Measurements from ENCODE around the gene CRIM1.

The CRIM1 gene

GRCh38 chr2:36462311-36462935 is 106.8 kb downstream of the CRIM1 start:
- no peak for DNase-seq

DNA sequence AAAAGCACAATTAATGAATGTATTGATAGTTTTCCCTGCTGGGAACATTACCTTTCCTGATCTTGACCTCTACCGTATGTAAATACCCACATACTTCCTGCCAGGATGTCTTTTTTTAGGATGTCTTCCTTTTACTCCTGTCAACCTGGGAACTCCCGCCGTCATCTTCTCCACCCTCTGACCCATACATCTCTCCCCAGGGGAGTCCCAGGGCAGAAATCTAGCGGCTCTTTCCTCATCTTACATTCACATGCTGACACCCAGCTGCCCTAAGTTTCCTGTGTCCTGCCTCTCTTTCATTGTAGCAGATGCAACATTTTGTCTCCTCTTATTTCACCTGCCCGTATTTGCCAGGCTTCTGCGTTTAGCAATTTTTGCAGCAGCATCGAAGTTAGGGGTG is 107.8 kb downstream of the CRIM1 start:
- DNase-seq: no peak

- DNase-seq: no peak
Measured at GRCh38 chr2:36464006-36464721, 108.6 kb downstream of the CRIM1 start.

GRCh38 chr2:36466135-36466534 is 110.6 kb downstream of the CRIM1 start:
- no peak for DNase-seq

- DNase-seq: no peak
Measured at GRCh38 chr2:36468463-36469105, 113.0 kb downstream of the CRIM1 start.

DNA sequence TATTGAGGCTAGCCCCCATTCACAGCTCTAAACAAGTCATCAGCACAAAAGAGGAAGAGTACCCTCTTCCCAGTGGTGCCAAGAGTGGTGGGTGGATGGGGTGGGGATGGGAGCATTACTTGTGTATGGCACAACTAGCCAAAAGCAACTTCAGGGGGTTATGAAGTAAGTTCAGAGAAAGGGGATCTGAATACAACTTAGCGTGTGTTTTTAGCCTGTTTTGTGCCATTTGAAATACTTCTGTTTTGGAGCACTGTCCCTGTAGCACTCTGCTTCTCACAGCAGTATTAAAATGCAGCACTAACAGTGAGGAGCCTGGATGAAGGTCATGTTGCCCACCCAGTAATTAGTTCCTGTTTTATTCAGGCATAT is 113.5 kb downstream of the CRIM1 start:
- no peak for DNase-seq

- DNase-seq: no peak
Measured at GRCh38 chr2:36469710-36470109, 114.1 kb downstream of the CRIM1 start.

- no peak for DNase-seq
Measured at GRCh38 chr2:36473230-36473629, 117.7 kb downstream of the CRIM1 start.

- no peak for DNase-seq
Measured at GRCh38 chr2:36476411-36476810, 120.8 kb downstream of the CRIM1 start.

GRCh38 chr2:36477315-36477714 is 121.7 kb downstream of the CRIM1 start:
- DNase-seq: no peak

DNA sequence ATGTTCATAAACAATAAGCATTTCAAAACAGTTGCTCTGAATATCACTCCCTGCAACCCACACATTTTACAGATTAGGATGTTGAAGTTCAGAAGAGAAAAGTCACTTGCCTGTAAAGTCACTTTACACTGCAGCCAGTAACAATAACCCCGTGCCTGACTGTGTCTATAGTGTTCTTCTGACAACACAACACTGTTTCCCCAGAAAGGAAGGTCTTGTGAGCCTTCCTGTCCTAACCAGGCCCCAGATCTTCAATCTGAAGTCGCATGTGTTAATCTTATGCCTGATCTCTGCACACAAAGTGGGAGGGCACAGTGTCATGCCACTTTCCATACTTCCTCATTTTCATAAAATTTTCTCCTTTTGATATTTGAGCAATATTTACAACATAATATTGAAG is 122.2 kb downstream of the CRIM1 start:
- no peak for DNase-seq

DNA sequence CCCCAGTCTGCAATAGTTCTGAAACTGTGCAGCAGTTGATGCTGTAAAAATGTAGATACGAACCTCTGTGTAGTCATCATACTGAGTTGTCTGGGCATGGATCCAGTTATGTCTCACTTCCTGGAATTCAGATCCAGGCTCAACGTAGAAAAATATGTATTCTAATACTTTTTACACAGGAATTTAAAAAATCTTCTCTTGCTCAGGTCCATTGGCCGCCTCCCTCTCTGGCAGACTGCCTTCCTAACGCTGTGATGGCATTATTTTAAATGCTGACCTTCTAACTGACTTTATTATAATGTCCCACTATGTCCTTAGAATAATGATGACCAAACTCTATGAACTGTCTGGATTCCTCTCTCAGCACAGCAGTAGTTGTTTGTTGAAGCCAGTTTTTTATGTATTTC is 122.8 kb downstream of the CRIM1 start:
- no peak for DNase-seq

DNA sequence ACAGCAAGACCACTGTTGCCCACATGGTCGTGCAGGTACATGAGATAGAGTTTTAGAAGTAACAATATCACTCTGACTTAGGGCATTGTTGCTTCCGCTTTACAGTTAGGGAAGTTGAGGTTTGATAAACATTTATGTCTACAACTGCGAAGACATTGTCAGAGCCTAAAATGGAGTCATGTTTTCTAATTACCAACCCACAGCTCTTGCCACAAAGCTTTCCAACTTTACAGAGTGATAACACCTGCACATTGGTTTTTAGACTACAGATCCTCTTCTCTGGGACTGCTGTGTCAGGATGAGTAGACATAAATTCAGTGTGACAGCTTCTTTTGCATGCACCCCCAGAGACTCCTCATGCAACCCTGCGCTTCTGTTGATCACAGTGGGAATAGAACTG is 123.4 kb downstream of the CRIM1 start:
- no peak for DNase-seq

DNA sequence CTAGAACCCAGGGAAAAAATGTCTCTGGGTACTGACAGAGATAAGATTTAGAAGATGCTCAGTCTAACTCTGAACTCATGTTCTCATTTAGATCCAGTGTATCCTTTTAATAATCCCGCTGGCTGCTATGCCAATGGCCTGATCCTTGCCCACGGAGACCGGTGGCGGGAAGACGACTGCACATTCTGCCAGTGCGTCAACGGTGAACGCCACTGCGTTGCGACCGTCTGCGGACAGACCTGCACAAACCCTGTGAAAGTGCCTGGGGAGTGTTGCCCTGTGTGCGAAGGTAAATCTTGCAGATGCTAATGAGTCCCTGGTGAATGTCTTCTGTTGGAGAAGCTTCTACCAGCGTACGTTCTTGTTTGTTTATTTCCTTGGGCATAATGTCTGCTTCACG is 123.8 kb downstream of the CRIM1 start:
- DNase-seq: no peak

DNA sequence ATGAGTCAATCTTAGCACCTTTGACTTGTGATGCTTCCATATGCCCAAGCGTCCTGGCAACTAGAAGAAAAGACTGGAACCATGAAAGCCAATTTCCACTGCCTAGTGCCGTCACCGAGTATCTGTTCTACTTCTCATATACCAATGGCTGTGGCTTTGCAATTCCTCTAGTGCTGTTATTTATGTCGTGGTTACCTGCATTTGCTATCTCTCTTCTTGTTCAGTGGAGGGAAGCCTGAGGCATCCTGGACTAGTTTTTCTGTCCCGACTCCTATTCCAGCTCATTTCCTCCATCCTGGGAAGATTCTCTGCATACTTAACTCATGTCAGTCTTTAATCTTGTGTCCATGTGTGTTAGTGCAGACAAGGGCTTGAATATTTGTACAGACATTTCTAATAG is 124.5 kb downstream of the CRIM1 start:
- DNase-seq: no peak

DNA sequence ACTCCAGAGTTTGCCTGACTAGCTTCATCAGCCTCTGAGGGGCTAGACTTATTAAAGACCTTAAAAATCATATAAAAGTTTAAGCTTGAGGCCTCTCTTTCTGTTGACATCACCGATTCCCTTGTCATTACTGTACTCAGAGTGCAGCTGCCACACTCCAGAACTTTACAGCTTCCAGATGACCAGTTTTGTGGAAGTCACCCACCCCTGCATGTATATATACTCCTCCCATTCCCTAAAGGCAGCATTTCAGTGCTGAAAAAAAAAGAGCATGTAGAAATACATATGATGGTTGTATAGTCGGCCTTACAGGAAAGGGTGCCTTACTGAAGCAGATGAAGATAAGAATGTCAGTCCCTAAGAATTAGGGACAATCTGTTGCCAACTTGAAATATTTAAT is 125.1 kb downstream of the CRIM1 start:
- no peak for DNase-seq

- no peak for DNase-seq
Measured at GRCh38 chr2:36481709-36482108, 126.1 kb downstream of the CRIM1 start.

DNA sequence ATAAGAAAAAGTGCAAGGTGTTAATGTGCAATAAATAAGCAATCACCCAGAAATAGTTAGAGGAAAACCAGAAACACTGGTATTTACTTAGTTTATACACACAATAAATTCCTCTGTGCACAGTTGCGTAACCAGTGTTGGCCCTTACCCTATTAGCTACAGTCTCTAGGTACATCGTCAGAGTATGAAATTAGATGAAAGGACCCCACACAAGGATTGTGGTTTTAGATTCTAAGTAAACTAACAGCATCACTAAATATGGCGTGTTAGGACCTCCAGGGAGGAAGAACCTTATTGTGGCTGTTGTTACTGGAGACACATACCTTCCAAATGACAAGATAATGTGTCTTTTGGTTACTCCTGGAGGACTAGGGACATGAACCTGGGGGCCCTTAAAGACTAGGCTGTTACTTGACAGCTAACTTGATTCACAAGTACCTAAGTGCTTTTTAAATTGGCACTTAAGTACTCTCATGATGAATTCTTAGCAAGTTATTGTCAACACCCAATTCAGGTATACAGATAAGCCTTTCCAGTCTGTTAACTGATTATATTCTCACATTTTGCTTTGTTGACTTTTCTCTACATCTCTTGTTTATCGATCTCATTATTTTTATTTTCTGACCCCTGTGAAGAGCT is 127.1 kb downstream of the CRIM1 start:
- DNase-seq: no peak

- DNase-seq: no peak
Measured at GRCh38 chr2:36483290-36483689, 127.7 kb downstream of the CRIM1 start.

DNA sequence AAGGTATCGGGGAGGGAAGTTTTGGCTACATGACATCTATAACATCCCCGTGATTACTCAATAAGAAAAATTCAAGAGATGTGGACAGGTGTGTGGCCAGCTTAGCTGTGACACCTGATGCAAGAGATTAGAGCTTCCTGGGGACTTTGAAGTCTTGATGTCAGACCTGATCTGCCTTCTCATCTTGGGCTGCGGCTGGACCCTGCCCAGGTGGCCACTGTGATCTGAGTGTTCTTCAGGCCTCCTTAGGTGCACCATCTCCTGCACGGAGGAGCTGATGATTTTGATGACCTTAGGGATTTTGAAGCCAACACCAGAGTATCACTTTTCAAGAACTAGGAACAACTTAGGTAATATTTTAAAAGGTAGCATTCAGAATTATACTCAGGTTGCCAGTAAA is 128.9 kb downstream of the CRIM1 start:
- no peak for DNase-seq

GRCh38 chr2:36485521-36485920 is 129.9 kb downstream of the CRIM1 start:
- no peak for DNase-seq

DNA sequence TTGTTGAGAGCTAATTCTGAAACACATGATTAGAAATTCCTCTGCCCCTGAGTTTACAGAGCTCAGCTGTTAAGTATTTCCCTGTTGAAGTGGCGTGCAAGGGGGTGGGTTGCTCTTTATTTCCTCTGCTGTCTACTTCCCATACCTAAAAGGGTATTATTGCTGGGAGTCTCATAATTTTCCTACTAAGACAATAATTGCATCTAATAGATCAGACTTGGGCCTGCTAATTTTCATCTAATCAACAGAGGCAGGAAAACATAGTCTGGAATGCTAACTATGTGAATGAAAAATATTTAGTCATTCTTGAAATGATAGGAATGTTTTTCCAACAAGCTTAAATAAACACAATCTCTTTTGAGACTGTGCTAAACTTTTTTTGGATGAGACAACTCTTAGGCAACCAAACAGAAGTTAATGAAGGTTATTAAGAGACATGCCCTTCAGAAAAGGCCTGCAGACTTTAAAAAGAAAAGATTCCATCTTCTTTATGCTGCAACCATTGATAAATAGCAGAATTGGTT is 131.0 kb downstream of the CRIM1 start:
- DNase-seq: no peak

- DNase-seq: no peak
Measured at GRCh38 chr2:36487947-36488346, 132.4 kb downstream of the CRIM1 start.

GRCh38 chr2:36489281-36489680 is 133.7 kb downstream of the CRIM1 start:
- DNase-seq: no peak
